ENCODE measurements around the gene SEBOX. TPM values are rescaled to one million over a fixed set of nuclear protein-coding genes. Genes with fewer than 3 reads are reported as not detected.

Gene SEBOX
- total RNA-seq, 4 donors from 2014 or later = not detected

DNA sequence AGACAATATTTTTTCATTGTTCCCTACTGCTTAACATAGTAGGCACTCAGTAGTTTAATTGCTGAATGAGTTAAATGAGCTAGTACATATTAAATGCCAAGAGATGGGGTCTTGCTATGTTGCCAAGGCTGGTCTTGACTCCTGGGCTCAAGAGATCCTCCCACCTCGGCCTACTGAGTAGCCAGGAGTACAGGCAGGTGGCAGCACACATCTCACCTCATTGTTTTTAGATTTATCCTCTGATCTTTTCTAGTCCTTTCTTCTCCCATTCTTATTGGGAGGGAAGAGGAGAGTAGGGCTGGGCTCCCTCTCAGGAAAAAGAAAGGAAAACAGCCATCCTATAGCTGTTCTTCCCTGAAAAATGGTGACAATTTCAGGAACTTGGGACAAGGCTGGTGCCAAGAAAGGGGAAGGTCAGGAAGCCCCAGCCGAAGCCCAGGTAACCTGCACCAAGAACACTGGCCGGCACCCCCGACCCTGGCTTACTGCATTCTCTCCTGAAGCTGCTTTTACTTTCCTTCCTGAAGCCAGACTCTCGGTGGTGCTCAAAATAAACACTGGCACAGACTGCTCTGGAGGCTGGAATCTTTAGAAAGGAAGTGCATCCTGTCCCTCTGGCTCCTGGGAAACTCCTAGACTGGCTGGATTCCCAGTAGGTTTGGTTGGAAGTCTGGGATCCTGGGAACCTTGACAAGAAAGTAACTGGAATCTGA is 26.8 kb downstream of the SEBOX start:
- Histone ChIP-seq H3K27ac (peak overlapping the region in 2 of 4 donors; percentile 39 to 43), H3K4me3 (no peak overlapping the region), H3K36me3 (peaks cover 7 to 48% (median 14%) of the 10 kb centered on the region in 3 donors), H3K27me3 (no peaks in the 10 kb centered on the region), H3K4me1 (peaks cover 3 to 46% (median 20%) of the 10 kb centered on the region in 4 donors), H3K9me3 (no peaks in the 10 kb centered on the region)
- DNase-seq (ENCODE audit: low spot score in 2 of 2) = no peak
- WGBS, 2 donors = 69% methylated on average over 5 of the region's 5 CpGs
- TF ChIP-seq EP300 (IDR thresholded peaks at IDR 0.05) (no peak), POLR2A (IDR thresholded peaks at IDR 0.05) (no peak)
- TF ChIP-seq, protein P1, sequence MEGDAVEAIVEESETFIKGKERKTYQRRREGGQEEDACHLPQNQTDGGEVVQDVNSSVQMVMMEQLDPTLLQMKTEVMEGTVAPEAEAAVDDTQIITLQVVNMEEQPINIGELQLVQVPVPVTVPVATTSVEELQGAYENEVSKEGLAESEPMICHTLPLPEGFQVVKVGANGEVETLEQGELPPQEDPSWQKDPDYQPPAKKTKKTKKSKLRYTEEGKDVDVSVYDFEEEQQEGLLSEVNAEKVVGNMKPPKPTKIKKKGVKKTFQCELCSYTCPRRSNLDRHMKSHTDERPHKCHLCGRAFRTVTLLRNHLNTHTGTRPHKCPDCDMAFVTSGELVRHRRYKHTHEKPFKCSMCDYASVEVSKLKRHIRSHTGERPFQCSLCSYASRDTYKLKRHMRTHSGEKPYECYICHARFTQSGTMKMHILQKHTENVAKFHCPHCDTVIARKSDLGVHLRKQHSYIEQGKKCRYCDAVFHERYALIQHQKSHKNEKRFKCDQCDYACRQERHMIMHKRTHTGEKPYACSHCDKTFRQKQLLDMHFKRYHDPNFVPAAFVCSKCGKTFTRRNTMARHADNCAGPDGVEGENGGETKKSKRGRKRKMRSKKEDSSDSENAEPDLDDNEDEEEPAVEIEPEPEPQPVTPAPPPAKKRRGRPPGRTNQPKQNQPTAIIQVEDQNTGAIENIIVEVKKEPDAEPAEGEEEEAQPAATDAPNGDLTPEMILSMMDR (IDR thresholded peaks at IDR 0.05) = no peak

DNA sequence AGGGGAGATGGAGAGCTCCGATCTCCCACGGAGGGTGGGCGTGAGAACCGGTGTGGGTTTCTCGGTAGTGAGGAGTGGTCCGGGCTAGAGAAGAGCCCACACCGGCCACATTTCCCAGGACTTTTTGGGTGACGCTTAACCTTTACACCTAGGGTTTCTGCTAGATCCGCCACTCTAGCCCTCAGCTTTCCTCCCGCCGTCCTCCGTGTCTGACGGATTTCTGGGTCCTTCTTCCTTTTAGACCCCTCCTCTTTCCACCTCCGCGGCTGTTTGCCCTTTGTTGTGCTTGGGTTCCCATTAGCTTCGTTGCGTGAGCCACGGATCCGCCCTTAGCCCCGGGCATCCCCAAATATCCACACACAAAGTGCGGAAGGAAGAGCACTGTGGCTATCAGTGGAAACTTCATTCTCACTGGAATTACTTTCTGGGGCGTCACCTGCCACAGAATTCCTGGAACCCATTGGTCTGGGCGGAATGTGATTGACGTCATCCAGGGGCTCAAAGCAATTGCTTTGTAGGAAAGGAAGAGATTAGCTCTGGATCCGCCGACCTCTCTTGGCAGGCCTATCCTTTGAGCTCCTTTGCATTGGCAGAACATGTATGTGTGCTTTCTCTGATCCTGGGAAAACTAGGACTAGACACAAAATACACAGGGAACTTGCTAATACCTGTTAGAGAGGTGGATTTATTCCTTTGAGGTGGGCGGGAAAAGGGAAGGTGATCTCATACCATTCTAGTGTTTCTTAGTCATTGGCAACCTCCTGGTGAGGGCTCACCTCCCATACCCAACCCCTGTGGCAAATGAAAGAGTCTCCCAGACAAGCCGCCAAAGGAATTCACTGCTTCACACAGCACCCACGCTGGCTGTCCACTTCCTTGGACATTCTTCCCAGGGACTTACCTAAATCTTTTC is 28.8 kb downstream of the SEBOX start:
- peak overlapping the region; percentile 89 to 99 (median 98) for H3K27ac ChIP-seq
- H3K4me3 ChIP-seq = peak overlapping the region; percentile 60 to 97 (median 78)
- TF ChIP-seq, protein P1 (IDR thresholded peaks at IDR 0.05) = no peak
- TF ChIP-seq POLR2A (IDR thresholded peaks at IDR 0.05) (no peak), EP300 (IDR thresholded peaks at IDR 0.05) (no peak)
- H3K36me3 ChIP-seq = peaks cover 3 to 38% (median 4%) of the 10 kb centered on the region in 3 donors
- no peaks in the 10 kb centered on the region for H3K9me3 ChIP-seq
- peak in 1 of 2 donors; percentile 33 for DNase-seq (ENCODE audit: low spot score in 2 of 2)
- peaks cover 3 to 56% (median 21%) of the 10 kb centered on the region in 4 donors for H3K4me1 ChIP-seq
- no peaks in the 10 kb centered on the region for H3K27me3 ChIP-seq
- 6 to 7% methylated on average over 29 of the region's 29 CpGs for WGBS, 2 donors

DNA sequence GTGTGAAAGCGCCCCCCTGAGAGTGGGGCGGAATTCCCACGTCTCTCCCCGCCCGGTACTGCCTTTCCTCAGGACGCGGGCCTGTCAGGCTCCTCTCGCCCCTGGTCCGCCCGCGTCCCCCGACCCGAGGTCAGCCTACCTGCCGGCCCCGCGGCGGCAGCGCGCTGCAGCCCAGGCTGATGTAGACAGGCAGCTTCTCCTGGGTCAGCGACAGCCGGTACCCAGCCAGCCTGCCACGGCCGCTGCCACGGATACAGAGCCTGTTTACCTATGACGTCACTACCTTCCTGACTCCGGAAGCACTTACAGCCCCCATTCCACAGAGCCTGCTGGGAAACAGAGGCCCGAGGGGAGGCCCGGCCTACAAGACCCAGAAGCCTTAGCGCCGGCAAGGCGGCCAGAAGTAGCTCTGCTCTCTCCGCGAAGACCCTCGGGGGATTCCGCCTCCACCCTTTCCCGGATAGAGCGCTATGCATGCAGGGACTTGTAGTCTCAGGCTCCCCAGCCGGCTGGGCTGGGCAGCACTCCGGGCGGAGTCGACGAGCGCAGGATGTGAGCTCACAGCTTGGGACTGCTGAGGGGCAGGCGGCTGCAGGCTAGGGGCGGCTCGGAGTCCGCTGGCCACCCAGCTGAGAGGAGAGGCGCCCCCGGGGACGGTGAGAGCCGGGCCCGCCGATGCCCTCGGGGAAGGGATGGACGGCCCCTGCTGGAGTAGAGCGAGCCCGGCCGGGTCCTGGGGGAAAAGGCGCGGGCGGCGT is 29.6 kb downstream of the SEBOX start, which contains the start of the genes IFT20 and TNFAIP1:
Gene IFT20 (minus strand): TSS at position 272 of the 758 bp plus-strand sequence. CDS start 3,487 bp downstream, outside the sequence.
Gene TNFAIP1 (plus strand): TSS at position 561 of the 758 bp plus-strand sequence. CDS start 3,761 bp downstream, outside the sequence.
- WGBS, 2 donors = 0 to 1% methylated on average over 25 to 58 of the region's 62 CpGs
- H3K36me3 ChIP-seq = peaks cover 0 to 38% (median under 1%) of the 10 kb centered on the region in 3 donors
- peak within 1 kb of the TSS; percentile 60 to 97 (median 78) for H3K4me3 ChIP-seq
- peak; percentile 96 to 99 for TF ChIP-seq EP300 (IDR thresholded peaks at IDR 0.05)
- TF ChIP-seq, protein P1 (IDR thresholded peaks at IDR 0.05) = peak in 1 of 5 experiments; percentile 44
- TF ChIP-seq POLR2A (IDR thresholded peaks at IDR 0.05) = peak; percentile 82 to 94
- peak within 1 kb of the TSS; percentile 89 to 99 (median 98) for H3K27ac ChIP-seq
- H3K9me3 ChIP-seq = no peaks in the 10 kb centered on the region
- no peaks in the 10 kb centered on the region for H3K27me3 ChIP-seq
- peak; percentile 95 to 97 for DNase-seq (ENCODE audit: low spot score in 2 of 2)
- peaks cover 3 to 56% (median 21%) of the 10 kb centered on the region in 4 donors for H3K4me1 ChIP-seq

DNA sequence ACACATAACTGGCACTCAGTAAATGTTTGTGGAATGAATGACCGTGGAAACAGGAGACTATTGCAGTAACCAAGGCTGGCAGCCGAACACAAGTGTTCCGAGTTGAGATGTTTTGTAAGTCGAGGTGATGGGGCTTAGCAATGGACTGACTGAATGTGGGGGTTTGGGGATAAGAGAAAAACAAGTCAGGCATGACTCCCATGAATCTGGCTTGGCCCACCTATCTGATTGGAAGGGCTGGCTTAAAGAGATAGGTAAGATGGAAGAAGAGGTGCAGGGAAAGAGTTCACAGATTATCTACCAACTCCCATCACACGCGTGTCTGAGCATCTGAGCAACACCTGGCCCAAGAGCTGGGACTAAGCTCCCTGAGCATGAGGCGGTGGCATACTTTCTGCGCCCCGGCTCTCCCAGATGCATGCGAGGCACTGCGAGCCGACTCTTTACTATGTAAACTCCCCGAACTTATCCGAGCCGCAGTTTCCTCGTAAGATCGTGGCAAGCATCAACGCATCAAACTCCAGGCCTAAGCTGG is 30.3 kb downstream of the SEBOX start:
- Histone ChIP-seq H3K9me3 (no peaks in the 10 kb centered on the region), H3K4me3 (peak overlapping the region; percentile 60 to 97 (median 78)), H3K4me1 (peaks cover 3 to 56% (median 21%) of the 10 kb centered on the region in 4 donors), H3K36me3 (peaks cover 0 to 37% (median 0%) of the 10 kb centered on the region in 3 donors), H3K27ac (peak overlapping the region; percentile 28 to 98 (median 96)), H3K27me3 (no peaks in the 10 kb centered on the region)
- no peak for TF ChIP-seq POLR2A (IDR thresholded peaks at IDR 0.05)
- TF ChIP-seq, protein P1 (IDR thresholded peaks at IDR 0.05) = no peak
- TF ChIP-seq EP300 (IDR thresholded peaks at IDR 0.05) = no peak
- WGBS, 2 donors = 6 to 11% methylated on average over 15 to 18 of the region's 18 CpGs
- no peak for DNase-seq (ENCODE audit: low spot score in 2 of 2)
